Left ventricle myocardium inferior (tissue), 1 donor: ENCODE measurements around the gene PHF19. TPM values are rescaled to one million over a fixed set of nuclear protein-coding genes. Genes with fewer than 3 reads are reported as not detected.

Experiments
- DNase-seq: peaks from one replicate; pipeline ENCODE4 v3.0.0-alpha.2; 2020
- H3K27ac ChIP-seq: fragments of 200-600 bp; replicated peaks from 2 replicates; pipeline ENCODE4 v1.8.0; 2021
- H3K27me3 ChIP-seq: fragments of 200-600 bp; 2 replicates; pipeline ENCODE4 v1.8.0; 2021; ENCODE audit warnings: low read depth
- H3K36me3 ChIP-seq: fragments of 200-600 bp; 2 replicates; pipeline ENCODE4 v1.8.0; 2021
- H3K4me1 ChIP-seq: fragments of 200-600 bp; 2 replicates; pipeline ENCODE4 v1.8.0; 2021
- H3K4me3 ChIP-seq: fragments of 200-600 bp; 2 replicates; pipeline ENCODE4 v1.8.0; 2021; ENCODE audit warnings: mild to moderate bottlenecking, moderate library complexity
- H3K9me3 ChIP-seq: fragments of 200-600 bp; replicated peaks from 2 replicates; pipeline ENCODE4 v1.8.0; 2021
- intact Hi-C: fragments of 100-400 bp; cut with micrococcal nuclease; formaldehyde crosslinking; loops from one replicate; pipeline ENCODE4 v1.11.0; 2022
- long read RNA-seq: library from polyadenylated mRNA; unstranded; transcript quantifications from one replicate; pipeline ENCODE4 v2.0.0, GENCODE V29; 2021
- total RNA-seq: library from RNA; stranded (reverse); fragmentation: NEBNext Ultra II Directional; extraction: Animal tissue kit (Norgen Biotek cat#: 25700); gene quantifications from one replicate; pipeline ENCODE4 v1.2.1, GENCODE V29; 2021
- TF ChIP-seq, protein P1 (sequence below): fragments of 200-600 bp; IDR thresholded peaks from 2 replicates; pipeline ENCODE4 v1.8.0; 2021; ENCODE audit warnings: antibody characterized with exemption, mild to moderate bottlenecking, borderline replicate concordance
- donor health status: DM: no; HTN: yes; CAD: no; lungs with severe emphysema.

PHF19 gene
- 13.0 TPM for total RNA-seq
- long read RNA-seq, full-length matches to known transcripts = 10 of 19 reads
- long read RNA-seq, partial matches to known transcripts = 1 of 19 reads
- long read RNA-seq, other reads (novel, unspliced or antisense) = 8 of 19 reads

- no peaks in the 10 kb centered on the region for H3K27me3 ChIP-seq
- H3K27ac ChIP-seq = peak within 1 kb of the TSS; percentile 95
- intact Hi-C loops = loop anchor here (10.0 kb wide), 1 partner anchor 48 kb away; the partner anchor contains the start of gene TRAF1
- H3K4me3 ChIP-seq = peak within 1 kb of the TSS; percentile 87
- TF ChIP-seq, protein P1, sequence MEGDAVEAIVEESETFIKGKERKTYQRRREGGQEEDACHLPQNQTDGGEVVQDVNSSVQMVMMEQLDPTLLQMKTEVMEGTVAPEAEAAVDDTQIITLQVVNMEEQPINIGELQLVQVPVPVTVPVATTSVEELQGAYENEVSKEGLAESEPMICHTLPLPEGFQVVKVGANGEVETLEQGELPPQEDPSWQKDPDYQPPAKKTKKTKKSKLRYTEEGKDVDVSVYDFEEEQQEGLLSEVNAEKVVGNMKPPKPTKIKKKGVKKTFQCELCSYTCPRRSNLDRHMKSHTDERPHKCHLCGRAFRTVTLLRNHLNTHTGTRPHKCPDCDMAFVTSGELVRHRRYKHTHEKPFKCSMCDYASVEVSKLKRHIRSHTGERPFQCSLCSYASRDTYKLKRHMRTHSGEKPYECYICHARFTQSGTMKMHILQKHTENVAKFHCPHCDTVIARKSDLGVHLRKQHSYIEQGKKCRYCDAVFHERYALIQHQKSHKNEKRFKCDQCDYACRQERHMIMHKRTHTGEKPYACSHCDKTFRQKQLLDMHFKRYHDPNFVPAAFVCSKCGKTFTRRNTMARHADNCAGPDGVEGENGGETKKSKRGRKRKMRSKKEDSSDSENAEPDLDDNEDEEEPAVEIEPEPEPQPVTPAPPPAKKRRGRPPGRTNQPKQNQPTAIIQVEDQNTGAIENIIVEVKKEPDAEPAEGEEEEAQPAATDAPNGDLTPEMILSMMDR = no peak
- peaks cover 21% of the 10 kb centered on the region for H3K4me1 ChIP-seq
- peak; percentile 36 for DNase-seq
- peaks cover 5% of the 10 kb centered on the region for H3K36me3 ChIP-seq
- H3K9me3 ChIP-seq = no peaks in the 10 kb centered on the region
These were observed at the start of gene PHF19 for GRCh38 chr9:120876842-120877240. TSS of gene PHF19 (minus strand) at chr9:120877188. CDS start at chr9:120874741, 2,447 bp downstream.

DNA sequence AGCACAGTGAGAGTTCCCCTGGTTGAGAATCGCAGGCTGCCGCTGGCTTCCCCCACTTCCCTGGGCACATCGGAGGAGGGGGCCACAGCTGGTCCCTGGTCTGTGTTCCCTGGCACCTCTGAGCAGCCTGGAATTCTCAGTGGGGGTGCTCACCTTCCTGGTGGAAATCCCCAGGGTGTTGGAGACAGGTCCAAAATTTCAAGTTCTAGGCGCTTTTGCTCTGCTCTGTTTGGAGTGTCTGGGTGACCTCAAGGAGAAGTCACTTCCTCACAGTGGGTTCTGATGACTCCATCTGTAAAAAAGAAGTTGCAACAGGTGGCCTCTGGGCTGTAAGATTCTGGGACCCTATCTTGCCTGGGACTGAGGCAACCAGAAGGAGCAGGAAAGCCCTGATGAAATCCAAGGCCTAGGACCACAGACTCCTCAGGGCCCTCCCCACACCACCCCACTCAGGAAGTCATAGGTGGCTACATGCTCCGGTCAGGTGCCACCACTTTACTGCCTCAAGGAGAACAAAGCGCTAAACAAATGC, 49.5 kb upstream of the PHF19 start, which contains the start of gene TRAF1:
Gene TRAF1, minus strand, starts transcription at position 400 of the 532 bp plus-strand sequence. CDS start 721 bp downstream, outside the sequence.
- TF ChIP-seq, protein P1 = no peak
- intact Hi-C loops = loop anchor here (10.0 kb wide), 1 partner anchor 52 kb away; the partner anchor contains the start of gene PHF19
- Histone ChIP-seq H3K4me1 (peaks cover 41% of the 10 kb centered on the region), H3K9me3 (no peaks in the 10 kb centered on the region), H3K4me3 (no peak within 1 kb of the TSS), H3K27ac (peak within 1 kb of the TSS; percentile 92), H3K27me3 (no peaks in the 10 kb centered on the region), H3K36me3 (no peaks in the 10 kb centered on the region)
- no peak for DNase-seq

- peak overlapping the region; percentile 29 for H3K27ac ChIP-seq
- no peak for DNase-seq
- H3K36me3 ChIP-seq = no peaks in the 10 kb centered on the region
- intact Hi-C loops = loop anchor here (10.0 kb wide), 1 partner anchor 51 kb away; the partner anchor contains the start of gene PHF19
- H3K27me3 ChIP-seq = no peaks in the 10 kb centered on the region
- no peak overlapping the region for H3K4me3 ChIP-seq
- H3K9me3 ChIP-seq = no peaks in the 10 kb centered on the region
- H3K4me1 ChIP-seq = peaks cover 41% of the 10 kb centered on the region
- TF ChIP-seq, protein P1 = no peak
These were observed 48.8 kb upstream of the PHF19 start for GRCh38 chr9:120925535-120926396.

DNA sequence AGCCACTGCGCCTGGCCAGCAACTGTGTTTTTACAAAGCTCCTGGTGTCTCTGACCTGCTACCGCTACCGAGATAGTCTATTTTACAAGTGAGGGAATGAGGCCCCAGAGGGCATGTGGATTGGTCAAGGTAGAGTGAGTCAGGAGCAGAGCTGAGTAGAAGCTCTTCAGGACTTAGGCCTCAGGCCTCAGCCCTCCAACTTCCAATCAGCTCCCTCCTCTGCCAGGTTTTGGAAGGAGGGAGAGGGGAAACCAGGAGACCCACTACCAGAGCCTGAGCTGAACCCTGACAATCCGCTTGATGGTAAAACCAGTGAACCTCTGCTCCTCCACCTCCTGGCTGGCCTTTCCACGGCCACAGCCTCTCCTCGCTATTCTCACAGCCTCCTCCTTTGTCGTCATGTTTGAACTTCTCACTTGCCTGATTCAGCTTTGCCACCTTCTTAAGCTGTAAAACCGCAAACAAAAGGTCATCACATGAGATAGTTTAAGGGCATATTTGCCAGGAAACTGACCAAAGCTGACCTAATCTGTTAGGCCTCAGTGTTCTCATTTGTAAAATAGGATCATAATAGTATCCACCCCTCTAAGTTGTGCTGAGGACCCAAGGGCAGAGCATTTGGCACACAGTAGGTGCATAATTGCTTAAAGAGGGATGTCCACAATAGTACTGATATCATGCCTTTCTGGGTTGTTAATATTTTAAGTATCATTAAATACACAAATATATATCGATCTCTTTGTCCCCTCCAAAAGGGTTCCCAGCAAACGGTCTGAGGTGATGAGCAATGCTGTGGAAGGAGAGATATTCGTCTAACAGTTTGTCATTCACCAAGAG, 47.9 kb upstream of the PHF19 start:
- Histone ChIP-seq H3K4me1 (peaks cover 44% of the 10 kb centered on the region), H3K27ac (no peak overlapping the region), H3K9me3 (no peaks in the 10 kb centered on the region), H3K36me3 (no peaks in the 10 kb centered on the region), H3K27me3 (no peaks in the 10 kb centered on the region), H3K4me3 (no peak overlapping the region)
- intact Hi-C loops = loop anchor here (10.0 kb wide), 1 partner anchor 50 kb away; the partner anchor contains the start of gene PHF19
- TF ChIP-seq, protein P1 = no peak
- DNase-seq = no peak
